ENCODE results near the gene RAB8B.

DNA sequence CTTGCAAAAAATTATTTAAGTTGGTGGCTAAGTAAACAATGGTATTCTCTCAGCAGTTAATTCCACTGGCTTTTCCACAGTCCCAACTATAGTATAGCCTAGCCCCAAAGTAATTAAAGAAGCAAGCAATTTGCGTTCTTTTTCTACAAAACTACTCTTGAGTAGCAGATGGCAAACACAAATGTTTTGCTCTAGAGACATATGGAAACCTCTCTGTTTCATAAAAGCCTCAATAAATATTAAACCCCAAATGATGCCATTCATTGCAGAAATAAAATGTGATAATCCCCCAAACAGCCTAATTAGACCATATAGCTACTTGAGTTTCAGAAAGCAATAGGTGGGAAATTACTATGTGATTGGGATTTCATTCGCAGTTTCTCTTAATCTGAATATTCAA, 8.7 kb upstream of the RAB8B start:
- TF ChIP-seq EP300 (IDR thresholded peaks at IDR 0.05) (no peak), POLR2AphosphoS5 (IDR thresholded peaks at IDR 0.05) (no peak), POLR2A (IDR thresholded peaks at IDR 0.05) (no peak)
- TF ChIP-seq, protein P1, sequence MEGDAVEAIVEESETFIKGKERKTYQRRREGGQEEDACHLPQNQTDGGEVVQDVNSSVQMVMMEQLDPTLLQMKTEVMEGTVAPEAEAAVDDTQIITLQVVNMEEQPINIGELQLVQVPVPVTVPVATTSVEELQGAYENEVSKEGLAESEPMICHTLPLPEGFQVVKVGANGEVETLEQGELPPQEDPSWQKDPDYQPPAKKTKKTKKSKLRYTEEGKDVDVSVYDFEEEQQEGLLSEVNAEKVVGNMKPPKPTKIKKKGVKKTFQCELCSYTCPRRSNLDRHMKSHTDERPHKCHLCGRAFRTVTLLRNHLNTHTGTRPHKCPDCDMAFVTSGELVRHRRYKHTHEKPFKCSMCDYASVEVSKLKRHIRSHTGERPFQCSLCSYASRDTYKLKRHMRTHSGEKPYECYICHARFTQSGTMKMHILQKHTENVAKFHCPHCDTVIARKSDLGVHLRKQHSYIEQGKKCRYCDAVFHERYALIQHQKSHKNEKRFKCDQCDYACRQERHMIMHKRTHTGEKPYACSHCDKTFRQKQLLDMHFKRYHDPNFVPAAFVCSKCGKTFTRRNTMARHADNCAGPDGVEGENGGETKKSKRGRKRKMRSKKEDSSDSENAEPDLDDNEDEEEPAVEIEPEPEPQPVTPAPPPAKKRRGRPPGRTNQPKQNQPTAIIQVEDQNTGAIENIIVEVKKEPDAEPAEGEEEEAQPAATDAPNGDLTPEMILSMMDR (IDR thresholded peaks at IDR 0.05): no peak
